SKM-1 (cell line): ENCODE results near the gene TMEM176A.

ENCODE experiments used
- DNase-seq: peaks from one replicate; lab custom pipeline; 2025; ENCODE audit not compliant: unreplicated experiment; lab: John Stamatoyannopoulos, UW

Gene TMEM176A

DNA sequence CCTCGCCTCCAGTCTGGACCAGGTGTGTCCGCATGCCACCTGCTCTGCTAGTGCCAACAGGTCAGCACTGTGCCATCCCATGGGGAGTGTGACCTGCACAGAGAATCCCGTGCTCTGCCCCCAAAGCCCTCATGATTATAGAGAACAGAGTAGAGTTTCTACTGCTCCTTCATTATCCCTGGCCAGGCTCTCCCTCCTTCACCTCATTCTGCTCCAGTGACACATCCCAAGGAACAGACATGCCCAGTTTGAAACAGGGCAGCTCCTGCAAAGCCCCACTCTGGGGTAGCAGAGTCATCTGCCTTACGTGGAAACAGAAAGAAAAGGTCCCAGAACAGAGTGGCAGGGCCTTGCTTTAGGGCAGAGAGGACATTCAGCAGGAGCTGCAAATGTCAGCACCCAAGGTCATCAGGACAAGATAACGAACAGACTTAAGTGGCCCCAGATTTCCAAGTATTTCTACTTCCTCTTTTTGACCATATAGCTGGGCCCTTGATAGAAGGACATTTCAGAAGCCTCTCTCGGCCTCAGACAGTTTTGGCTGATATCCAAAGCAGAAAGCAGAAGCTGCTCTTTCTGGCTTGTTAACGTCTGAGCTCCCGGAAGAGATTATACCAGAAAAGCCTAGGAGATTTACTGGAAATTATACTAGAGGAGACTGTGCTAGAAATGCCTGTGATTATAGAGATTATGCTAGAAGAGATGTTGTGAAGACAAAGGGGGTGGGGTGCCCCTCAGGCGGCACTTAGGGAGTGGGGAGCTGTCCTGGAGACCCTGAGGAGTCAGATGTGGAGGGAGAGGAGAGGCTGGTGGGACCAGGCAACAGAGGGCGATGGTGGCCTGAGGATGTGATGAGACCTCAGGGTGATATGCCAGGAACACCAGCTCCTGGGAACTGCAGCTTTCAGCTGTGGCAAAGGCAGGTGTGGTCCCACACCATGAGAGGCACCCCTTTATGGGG lies 13.0 kb upstream of the TMEM176A start:
- peak; percentile 55 for DNase-seq

DNA sequence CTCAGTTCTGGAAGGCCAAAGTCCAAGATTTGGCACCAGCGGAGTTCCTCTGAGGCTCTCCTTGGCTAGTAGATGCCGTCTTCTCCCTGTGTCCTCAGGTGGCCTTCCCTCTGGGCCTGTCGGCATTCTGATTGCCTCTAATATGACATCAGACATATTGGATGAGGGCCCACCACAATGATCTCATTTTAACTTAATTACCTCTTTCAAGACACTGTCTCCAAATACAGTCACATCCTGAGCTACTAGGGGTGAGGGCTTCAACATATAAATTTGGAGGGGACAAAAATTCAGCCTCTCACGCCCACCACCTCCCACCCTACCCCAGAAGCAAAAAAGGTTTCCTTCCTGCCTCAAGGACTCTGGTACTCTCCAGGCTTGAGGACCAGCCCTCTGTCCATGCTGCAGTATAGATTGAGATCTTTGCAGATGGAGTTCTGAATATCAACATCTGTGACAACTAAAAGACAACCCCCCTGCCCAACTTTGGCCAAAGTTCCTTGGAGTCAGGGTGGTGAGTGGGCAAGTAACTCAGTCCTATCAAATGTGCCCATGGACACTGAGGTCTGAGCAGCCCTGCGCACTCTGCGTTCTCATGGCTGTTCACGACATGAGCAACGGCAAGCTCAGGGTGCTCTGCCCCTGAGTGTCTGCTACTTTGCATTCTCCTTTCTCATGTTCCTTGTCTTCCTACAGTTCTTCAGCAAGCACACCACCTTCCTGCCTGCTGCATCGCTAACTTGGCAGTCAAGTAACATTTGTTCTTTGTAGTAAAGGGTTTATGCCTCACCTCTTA lies 11.9 kb upstream of the TMEM176A start:
- DNase-seq, result no peak

DNA sequence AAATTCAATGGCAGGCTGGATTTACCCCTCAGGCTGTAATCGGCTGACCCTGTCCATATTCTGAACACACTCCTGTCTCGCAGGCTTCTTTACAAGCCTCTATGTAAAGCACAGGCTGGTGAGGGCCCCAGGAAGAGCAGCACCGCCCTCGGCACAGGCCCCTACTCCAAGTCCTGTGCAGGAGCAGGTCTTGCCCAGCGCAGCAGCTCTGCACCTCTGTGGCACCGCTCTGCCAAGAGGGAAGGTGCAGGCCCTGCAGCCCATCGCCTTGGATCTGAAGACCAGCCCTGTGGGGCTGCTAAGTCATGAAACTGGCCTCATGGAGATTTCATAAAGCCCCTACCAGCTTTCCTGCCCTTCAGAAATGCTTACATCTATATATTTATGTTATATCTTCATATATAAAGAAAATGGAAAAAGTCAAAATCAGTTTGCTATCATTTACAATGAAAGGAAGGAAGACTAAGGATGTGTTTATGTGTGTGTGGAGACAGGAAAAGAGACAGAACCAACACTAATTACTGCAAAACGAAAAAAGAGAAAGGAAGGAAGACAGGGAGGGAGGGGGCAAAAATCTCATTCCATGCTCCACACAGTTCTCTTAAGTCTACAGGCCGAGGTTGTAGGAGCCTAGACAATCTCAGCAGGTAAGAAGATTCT lies 10.0 kb upstream of the TMEM176A start:
- no peak for DNase-seq

DNA sequence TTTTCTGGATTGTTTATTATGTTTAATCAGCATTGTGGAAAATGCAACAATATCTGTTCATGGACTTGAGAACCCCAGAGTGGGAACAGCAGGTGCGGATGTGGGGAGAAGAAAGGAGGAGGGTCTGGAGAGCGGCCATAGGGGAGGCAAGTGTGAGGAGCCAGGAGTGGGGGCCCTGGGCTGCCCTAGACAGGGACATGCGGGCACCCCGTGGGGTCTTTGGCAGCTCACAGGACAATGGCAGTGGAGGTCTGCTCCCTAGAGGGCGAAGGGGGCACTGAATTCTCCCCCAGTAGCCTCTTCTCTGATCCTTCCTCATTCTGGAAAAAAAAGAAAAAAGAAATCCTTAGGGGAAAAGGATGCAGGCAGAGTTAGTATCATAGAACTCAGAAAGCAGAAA lies 9.3 kb upstream of the TMEM176A start:
- DNase-seq, result no peak

DNA sequence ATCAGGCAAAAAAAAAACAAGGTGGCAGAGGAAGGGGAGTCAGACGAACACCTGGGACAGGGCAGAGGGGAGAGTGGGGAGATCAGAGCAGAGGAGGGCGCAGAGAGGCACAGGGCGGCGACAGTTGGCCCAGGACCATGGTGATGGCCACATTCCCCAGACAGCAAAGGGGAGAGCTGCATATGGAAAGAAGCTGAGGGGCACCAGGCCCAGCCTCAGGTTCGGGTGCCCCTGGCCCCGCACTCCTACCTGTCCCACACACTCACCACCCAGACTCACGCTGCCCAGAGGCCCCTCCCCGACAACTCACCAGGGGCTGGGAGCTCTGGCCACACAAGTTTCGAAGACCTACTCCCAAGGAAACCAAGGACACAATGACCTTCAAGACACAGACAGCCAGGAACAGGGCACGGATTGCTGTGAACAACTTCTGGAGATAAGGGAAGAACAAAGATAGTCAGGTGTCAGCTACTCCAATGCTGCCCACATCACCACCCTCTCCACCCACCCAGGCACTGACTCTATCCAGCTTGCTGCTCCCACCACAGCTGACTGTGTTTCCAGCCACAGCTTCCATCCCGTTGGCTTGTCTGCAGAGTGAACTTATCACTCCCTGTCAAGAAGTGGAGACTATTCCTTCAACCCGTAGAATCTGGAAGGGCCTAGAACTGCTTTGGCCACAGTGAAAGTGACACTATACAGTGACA lies 8.7 kb upstream of the TMEM176A start:
- no peak for DNase-seq

DNA sequence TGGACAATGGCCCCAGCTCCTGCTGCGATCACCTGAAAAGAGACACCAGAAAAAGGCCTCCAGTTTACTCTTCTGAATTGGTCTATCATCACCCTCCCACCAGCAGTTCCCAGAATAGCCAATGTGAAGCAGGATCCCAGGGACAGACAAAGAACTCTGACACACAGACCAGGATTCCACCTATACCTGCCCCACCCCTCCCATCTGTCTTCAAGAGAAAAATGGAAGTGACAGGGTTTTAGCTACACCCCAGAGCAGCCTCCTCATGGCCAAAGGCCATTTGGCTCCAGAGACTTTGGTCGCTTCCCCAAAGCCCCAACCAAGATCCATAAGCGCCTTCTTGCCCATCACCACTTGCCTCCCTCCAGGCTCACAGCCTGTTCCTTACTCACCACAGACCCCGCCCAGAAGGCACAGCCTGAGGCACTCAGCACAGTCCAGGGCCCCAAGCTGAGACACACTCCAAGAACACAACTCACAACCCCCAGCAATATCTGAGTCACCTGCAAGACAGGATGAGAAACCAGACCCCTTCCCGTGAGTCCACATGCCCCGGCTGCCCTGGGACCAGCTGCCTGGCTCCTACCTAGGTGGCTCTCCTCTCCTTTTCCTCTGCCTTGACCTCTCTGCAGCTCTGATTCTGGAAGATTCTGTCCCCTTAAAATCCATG lies 6.9 kb upstream of the TMEM176A start:
- DNase-seq, result no peak

DNA sequence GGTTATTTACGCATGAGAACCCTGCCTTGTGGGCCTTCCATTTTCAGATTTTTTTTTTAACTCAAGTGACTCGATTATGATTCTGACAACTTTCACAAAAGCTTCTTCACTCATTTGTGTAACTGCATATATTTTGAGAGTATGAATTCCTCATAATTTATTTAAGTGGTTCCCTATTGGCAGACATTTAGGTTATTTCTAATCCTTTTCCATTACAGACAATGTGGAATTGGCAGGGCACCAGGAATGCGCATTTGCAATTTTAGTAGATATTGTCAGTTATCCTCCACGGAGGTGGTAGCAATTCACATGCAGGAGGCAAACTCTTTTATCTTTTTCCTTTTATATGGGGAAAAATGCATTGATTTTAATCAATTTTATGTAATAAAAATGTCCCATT lies 2.9 kb upstream of the TMEM176A start:
- DNase-seq, result no peak

DNA sequence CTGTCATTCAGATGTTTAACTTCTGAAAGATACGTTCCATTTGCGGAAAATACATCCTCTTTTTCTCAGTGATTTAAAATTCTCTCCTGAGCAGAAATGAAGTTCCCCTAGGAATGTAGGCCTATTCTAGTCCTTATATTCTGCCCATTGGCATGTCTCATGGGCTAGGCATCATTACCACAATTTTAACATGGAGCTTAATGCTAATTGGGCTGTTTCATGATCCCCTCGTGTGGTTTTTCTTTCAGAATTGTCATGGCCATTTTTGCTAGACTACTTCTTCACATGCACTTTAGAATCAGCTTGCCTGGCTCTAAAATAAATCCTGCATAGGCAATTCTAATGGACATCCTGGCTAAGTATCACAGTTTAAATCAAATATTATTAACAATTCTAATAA lies 1.4 kb upstream of the TMEM176A start:
- DNase-seq, result no peak

DNA sequence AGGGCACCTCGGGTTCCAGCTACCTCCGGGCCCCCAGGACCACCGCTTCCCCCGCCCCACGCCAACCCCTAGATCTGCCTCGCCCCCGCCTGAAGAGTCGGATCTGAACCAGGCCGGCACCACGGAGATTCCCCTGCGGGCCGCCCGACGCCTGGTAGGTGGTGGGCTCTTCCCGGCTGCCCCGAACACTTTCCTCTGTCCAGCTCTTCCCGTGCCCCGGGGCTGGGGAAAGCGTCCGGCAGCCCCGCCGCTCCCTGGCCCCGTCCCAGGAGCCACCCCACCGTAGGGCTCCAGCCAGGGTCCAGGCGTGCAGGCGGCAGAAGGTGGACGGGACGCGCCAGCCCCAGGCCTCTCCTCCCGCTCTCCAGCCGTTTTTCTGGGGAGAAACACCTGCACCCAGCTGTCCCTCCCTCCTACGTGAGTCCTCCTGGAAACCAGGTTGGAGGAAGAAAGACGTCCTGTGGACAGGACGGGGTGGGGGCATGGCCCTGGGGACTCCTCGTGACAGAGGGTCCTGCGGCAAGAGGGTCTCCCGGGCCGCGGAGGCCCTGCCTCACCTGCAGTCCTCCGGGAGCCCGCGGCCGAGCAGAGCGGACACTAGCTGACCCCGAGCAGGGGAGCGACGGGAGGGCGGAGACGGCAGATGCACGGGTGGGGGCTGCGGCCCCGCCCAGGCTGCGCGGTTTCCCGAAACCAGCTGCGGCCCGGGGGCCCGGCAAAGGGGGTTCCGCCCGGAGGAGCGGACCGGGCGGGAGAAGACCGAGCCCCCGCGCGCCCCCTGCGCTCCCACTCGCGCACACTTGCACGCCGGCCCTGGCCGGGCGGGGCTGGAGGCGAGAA lies 608 bp upstream of the TMEM176A start, which contains the start of gene TMEM176B:
TMEM176B (minus strand) TSS at position 624 of the 840 bp plus-strand sequence. CDS start 3,795 bp downstream, outside the sequence.
- no peak for DNase-seq

DNA sequence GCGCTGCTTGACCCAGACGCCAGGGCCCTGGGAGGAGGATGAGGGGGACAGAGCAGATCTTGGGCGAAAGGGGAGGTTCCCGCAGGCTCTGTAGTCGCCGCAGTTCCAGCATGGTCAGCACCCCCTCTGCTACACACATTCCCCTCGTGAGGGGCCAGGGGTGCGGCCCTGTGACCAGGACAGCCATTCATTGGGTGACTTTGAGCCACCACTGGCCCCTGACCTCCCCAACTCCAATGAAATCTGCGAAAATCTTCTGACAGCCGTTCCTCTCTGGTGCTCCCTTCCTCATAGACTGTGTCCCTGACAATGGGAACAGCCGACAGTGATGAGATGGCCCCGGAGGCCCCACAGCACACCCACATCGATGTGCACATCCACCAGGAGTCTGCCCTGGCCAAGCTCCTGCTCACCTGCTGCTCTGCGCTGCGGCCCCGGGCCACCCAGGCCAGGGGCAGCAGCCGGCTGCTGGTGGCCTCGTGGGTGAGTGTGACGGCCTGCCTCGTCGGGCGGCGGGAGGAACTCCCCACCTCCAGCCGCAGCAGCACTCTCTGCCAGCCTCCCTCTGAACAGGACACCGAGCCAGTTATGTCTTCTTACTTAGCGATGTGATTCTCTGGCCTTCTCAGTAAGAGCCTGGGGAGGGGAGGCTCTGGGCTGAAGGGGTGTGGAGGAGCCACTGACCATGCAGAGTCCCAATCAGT lies 825 bp downstream of the TMEM176A start:
- no peak for DNase-seq

DNA sequence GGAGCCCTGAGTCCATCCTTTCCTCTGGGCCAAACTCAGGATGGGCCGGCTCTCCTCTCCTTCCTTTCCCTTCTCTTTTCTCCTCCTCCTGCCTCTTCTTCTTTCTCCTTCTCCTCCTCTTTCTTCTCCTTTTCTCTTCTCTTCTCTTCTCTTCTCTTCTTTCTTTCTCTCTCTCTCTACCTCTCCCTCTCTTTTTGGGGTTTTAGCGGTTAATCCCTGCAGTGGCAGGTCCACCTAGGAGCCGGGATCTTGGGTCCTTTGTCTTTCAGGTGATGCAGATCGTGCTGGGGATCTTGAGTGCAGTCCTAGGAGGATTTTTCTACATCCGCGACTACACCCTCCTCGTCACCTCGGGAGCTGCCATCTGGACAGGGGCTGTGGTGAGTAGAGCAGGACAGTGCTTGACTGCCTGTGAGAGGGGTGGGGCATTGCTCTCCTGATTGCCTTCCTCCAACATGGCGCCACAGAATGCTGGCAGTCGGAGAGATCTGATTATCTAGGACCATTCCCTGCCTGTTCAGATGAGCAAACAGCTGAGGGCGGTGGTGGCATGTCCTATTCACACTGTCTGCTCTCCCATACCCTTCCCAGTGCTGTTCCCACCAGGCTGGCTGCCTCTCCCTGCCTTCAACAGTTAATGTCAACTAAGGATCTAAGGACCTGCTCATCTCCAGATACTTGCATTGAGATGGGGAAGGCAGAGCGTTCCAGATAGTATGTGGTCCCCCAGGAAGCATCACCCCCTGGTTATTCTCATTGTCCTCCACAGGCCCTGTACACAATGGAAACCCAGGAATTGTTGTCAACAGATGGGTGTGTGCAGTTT lies 1.6 kb downstream of the TMEM176A start:
- DNase-seq, result no peak

DNA sequence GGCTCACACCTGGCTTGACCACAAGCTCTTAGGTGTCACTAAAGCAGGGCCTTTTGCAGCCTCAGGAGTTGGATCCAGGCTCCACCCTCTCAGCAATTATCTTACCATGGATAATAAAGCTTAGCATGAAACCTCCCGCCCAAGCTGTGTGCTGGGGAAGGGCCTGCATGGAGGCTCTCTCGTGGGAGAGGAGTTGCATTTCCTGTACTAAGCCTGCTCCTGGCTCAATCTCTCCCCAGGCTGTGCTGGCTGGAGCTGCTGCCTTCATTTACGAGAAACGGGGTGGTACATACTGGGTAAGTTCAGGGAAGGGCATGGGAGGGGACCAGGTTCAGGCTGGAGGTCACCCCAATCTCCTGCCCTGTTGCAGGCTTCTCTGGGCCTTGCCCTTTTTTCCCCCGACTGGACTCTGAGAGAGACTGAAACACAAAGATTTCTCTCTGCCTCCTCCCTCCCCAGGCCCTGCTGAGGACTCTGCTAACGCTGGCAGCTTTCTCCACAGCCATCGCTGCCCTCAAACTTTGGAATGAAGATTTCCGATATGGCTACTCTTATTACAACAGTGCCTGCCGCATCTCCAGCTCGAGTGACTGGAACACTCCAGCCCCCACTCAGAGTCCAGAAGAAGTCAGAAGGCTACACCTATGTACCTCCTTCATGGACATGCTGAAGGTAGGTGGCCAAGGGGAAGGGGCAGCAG lies 2.7 kb downstream of the TMEM176A start:
- DNase-seq, result no peak

DNA sequence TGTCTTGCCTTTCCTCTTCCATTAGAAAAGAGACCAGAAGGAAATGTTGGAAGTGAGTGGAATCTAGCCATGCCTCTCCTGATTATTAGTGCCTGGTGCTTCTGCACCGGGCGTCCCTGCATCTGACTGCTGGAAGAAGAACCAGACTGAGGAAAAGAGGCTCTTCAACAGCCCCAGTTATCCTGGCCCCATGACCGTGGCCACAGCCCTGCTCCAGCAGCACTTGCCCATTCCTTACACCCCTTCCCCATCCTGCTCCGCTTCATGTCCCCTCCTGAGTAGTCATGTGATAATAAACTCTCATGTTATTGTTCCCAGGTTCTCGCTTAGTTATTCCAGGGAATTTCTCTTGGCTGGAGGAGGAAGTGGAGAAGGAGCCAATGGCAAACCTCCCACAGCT lies 4.2 kb downstream of the TMEM176A start:
- no peak for DNase-seq

DNA sequence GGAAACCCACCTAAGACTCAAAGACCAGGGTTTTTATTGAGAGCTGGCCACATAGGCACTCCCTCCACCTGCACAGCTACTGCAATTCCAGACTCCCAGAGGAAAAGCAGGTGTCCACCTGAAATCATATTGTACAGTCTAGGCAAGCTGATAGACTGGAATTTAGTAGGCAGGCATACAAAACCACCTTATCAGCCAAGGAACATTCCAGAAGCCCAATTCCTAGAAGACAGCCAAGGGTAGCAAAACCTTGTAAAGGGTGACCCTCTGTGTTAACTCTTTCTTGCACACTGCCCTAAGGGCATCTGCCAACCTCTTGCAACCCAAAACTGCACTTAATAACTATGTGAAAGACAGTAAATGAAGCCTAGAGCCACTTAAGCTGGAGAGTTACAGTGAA lies 5.3 kb downstream of the TMEM176A start:
- no peak for DNase-seq

DNA sequence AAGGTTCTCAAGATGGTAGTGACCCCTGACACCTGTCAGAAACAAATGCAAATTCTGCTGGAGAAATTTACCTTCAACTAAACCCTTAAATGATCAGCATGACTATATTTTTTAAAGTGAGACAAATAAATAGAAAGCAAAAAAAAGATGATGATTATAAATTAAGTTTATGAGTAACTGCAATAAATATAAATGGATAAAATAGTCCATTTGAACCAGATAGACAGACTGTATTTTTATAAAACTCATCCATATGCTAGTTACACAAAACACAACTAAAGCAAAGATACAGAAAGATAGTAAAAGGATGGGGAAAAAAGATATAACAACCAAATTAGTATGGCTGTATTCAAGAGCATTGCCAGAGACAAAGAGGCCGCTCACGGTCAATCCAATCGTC lies 5.9 kb downstream of the TMEM176A start:
- no peak for DNase-seq

DNA sequence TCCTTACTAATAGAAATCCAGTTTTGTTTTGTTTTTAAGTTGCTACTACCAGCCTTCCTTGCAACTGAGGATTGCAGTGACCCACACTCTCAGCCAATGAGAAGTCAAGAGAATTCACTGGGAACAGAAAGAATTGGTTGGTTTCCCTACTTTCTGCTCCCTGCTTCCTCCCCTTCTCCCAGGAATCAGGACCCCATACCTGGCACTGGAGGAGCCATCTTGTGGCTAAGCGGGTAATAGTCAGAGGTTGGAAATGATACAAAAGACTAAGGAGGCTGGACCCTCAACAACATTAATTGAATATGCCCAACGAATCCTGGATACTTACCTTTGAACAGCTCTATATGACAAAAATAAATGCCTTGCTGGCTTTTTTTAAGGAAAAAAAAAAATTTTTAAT lies 6.3 kb downstream of the TMEM176A start:
- DNase-seq, result no peak
